ENCODE results near the gene CD33.

- TF ChIP-seq CTCF (IDR thresholded peaks at IDR 0.05) (no peak), EP300 (IDR thresholded peaks at IDR 0.05) (no peak)
These were observed 28.4 kb downstream of the CD33 start for GRCh38 chr19:51253088-51253806.
